Measurements from ENCODE around the gene LAMC3.

The LAMC3 gene

GRCh38 chr9:131091352-131091992 is 82.5 kb downstream of the LAMC3 start:
- no peak overlapping the region for H3K4me3 ChIP-seq (ENCODE audit: control insufficient read depth, low read depth, low read length)
- no peak for DNase-seq (ENCODE audit: low read depth)
- TF ChIP-seq, protein P1, sequence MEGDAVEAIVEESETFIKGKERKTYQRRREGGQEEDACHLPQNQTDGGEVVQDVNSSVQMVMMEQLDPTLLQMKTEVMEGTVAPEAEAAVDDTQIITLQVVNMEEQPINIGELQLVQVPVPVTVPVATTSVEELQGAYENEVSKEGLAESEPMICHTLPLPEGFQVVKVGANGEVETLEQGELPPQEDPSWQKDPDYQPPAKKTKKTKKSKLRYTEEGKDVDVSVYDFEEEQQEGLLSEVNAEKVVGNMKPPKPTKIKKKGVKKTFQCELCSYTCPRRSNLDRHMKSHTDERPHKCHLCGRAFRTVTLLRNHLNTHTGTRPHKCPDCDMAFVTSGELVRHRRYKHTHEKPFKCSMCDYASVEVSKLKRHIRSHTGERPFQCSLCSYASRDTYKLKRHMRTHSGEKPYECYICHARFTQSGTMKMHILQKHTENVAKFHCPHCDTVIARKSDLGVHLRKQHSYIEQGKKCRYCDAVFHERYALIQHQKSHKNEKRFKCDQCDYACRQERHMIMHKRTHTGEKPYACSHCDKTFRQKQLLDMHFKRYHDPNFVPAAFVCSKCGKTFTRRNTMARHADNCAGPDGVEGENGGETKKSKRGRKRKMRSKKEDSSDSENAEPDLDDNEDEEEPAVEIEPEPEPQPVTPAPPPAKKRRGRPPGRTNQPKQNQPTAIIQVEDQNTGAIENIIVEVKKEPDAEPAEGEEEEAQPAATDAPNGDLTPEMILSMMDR (IDR thresholded peaks at IDR 0.05; ENCODE audit: control insufficient read depth, insufficient read depth, low read depth, low read length, missing control alignments), result no peak

- no peak for DNase-seq (ENCODE audit: low read depth)
- TF ChIP-seq, protein P1 (IDR thresholded peaks at IDR 0.05; ENCODE audit: control insufficient read depth, insufficient read depth, low read depth, low read length, missing control alignments), result no peak
Measured at GRCh38 chr9:131092030-131092429, 83.1 kb downstream of the LAMC3 start.

DNA sequence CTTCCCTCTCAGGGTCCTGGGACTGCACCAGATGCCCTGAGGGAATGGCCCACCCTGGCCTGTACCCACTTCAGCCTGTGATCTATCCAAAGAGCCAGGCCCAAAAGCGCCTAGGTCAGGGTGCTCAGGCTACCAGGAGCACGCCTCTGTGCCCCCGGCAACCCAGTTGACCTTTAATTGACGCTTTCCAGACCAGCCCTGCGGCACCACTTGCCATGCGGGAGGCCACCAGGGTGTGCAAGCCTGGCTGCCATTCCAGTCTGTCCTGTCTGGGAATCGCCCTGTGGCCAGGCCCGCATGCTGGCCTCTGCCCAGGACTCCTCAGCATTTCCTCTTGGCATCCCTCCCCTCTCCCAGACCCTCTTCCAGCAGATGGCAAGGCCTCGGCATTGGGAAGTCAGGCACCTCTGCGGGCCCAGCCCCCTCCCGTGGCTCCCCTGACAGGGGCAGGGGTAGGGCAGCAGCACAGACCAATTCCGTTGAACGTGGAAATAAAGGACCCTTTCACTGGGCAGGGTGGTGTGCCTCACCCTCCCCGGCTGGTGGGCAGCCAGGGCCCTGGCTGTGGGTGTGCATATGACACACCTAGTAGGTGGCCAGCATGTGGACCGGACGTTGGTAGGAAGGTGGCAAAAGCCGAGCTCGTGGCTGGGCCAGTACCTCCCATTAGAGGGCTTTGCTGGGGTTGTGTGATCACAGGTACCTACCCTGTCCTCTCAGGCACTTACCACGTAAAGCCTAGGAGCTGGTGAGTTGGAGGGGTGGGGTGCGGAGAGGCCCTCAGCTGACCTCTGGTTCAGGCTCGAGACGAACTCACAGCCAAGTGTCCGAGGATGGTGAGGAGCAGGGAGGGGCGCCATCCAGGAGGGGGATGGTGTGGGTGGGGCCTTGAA is 83.8 kb downstream of the LAMC3 start:
- DNase-seq (ENCODE audit: low read depth), result no peak

More at GRCh38 chr9:131092030-131092429, 83.1 kb downstream of the LAMC3 start:
- no peak overlapping the region for H3K4me3 ChIP-seq (ENCODE audit: control insufficient read depth, low read depth, low read length)

DNA sequence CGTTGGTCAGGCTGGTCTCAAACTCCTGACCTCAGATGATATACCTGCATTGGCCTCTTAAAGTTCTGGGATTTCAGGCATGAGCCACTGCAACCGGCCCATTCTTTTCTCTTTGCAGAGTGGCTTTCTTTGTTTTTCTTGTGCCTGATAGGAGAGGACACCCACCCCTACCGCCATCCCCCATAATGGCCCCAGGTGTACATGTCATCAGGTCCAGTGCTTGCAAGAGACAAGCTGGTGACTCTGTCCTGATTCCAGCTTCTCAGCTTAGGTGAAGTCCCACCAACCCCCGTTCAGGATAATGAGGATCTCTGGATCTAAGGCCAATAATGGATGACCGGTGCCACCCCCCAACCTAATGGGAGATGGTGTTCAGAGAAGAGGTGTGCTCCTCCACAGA is 85.0 kb downstream of the LAMC3 start:
- TF ChIP-seq, protein P1 (IDR thresholded peaks at IDR 0.05; ENCODE audit: control insufficient read depth, insufficient read depth, low read depth, low read length, missing control alignments), result no peak
- DNase-seq (ENCODE audit: low read depth), result no peak
- H3K4me3 ChIP-seq (ENCODE audit: control insufficient read depth, low read depth, low read length), result no peak overlapping the region

More for the DNA sequence above, 83.8 kb downstream of the LAMC3 start:
- TF ChIP-seq, protein P1 (IDR thresholded peaks at IDR 0.05; ENCODE audit: control insufficient read depth, insufficient read depth, low read depth, low read length, missing control alignments), result no peak
- no peak overlapping the region for H3K4me3 ChIP-seq (ENCODE audit: control insufficient read depth, low read depth, low read length)

DNA sequence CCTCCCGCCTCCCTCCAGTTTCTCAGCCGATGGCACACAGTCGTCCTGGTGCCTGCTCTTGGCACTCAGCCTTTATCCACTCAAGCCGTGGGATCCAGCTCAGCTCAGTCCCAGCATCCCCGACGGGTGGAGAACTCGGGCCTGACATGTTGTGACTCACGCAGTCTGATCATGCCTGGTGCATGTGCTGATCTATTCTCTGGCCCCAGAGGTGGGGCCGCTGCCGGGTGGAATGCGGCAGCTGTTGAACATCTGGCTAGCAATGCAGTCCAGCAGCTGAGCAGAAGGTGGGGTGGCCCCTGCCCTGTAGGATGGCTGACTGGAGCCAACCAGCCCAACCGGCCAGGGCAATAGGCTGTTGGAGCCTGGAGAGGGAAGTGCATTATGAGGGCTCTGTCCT is 85.6 kb downstream of the LAMC3 start:
- TF ChIP-seq, protein P1 (IDR thresholded peaks at IDR 0.05; ENCODE audit: control insufficient read depth, insufficient read depth, low read depth, low read length, missing control alignments), result no peak
- H3K4me3 ChIP-seq (ENCODE audit: control insufficient read depth, low read depth, low read length), result no peak overlapping the region
- DNase-seq (ENCODE audit: low read depth), result peak; percentile 3

DNA sequence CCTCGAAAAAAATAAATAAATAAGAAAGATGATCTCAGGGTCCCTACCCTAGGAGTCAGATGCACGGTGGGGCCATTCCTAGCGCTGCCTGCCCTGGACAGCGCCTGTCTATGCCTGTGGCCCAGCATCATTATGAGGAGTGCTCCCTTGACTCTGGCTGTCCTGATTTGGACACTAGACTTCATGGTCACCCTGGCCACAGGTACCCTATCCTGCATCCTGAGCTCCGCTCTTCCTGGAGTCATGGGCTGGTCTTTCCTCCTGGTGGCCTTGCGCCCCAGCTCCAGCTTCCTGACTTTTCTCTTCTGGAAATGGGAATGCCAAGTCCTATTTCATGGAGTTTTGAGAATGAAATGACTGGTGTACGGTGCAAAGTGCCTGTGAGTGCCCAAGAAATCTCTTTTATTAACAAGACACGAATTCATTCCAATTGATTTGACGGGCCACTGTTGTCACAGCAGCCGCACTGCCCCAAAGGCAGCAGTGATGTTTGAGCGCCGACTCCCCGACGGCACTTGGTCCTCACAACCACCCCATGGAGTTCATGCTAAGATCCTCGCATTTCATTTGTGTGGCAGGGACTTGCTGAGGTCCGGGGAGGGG is 86.8 kb downstream of the LAMC3 start:
- H3K4me3 ChIP-seq (ENCODE audit: control insufficient read depth, low read depth, low read length), result no peak overlapping the region
- DNase-seq (ENCODE audit: low read depth), result no peak
- TF ChIP-seq, protein P1 (IDR thresholded peaks at IDR 0.05; ENCODE audit: control insufficient read depth, insufficient read depth, low read depth, low read length, missing control alignments), result no peak

Data from AG09309 (cell line).